ENCODE measurements around the gene FYB1.
"Not testable (repeated sequence)": the region's sequence is repeated elsewhere in the genome, so short reads cannot be mapped to it uniquely, and the experiment has no call there.

The FYB1 gene

DNA sequence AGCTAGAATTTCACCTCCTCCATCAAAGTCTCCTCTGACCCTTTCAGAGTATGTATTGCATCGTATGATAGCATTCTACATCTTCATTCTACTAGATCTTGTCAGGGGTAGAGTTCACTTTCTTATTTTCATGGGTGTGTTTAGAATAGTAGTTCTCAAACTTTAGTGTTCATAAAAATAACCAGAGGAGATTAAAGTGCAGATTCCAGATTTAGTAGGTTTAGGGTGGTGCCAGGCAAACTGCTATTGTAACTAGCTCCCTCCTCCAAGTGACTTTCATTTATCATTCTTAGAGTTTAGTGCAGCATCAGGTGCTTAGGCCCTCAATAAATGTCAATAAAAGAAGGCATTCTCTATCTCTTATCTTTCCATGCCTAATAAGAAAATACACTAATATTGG is 7.2 kb upstream of the FYB1 start:
- DNase-seq (ENCODE audit: low spot score): no peak

- DNase-seq (ENCODE audit: low spot score): no peak
These were observed 6.7 kb upstream of the FYB1 start for GRCh38 chr5:39226100-39226451.

DNA sequence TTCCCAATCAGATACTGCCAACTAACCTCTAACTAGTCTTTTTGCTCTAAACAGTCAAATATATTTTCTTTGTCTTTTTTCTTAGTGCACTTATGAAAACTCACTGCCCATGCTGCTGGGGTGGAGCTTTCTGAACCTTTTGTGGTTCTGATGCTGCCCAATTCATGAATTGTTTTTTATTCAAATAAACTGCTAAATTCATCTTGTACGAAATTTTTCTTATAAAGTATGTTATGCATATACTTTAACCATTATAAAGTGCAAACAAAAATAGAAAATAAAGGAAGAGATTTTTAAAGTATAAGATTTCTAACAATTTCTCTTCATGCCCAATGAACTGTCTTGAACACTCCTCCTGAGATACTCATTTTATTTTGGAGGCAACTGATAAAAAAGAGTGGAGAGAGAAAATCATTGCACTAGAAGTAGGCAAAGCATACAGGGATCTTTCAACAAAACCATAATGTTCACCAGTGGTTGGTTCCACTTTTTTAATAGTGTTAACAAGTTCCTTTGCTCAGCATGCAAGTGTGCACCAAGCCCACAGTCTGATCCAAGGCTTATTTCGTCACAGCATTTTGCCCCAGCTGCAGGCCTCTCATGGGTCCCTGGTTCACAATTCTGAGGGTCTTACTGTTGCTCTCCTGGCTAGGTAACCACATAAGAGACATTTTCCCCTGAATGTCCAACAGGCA is 6.2 kb upstream of the FYB1 start:
- no peak for DNase-seq (ENCODE audit: low spot score)

- DNase-seq (ENCODE audit: low spot score): no peak
These were observed 4.9 kb upstream of the FYB1 start for GRCh38 chr5:39224196-39224761.

GRCh38 chr5:39223565-39224156 is 4.3 kb upstream of the FYB1 start:
- DNase-seq (ENCODE audit: low spot score): no peak

- DNase-seq (ENCODE audit: low spot score): not testable (repeated sequence)
These were observed 2.3 kb upstream of the FYB1 start for GRCh38 chr5:39221671-39222070.

GRCh38 chr5:39220280-39221030 is 1.1 kb upstream of the FYB1 start:
- DNase-seq (ENCODE audit: low spot score): no peak

- no peak for DNase-seq (ENCODE audit: low spot score)
These were observed 621 bp downstream of the FYB1 start for GRCh38 chr5:39218482-39219402.

DNA sequence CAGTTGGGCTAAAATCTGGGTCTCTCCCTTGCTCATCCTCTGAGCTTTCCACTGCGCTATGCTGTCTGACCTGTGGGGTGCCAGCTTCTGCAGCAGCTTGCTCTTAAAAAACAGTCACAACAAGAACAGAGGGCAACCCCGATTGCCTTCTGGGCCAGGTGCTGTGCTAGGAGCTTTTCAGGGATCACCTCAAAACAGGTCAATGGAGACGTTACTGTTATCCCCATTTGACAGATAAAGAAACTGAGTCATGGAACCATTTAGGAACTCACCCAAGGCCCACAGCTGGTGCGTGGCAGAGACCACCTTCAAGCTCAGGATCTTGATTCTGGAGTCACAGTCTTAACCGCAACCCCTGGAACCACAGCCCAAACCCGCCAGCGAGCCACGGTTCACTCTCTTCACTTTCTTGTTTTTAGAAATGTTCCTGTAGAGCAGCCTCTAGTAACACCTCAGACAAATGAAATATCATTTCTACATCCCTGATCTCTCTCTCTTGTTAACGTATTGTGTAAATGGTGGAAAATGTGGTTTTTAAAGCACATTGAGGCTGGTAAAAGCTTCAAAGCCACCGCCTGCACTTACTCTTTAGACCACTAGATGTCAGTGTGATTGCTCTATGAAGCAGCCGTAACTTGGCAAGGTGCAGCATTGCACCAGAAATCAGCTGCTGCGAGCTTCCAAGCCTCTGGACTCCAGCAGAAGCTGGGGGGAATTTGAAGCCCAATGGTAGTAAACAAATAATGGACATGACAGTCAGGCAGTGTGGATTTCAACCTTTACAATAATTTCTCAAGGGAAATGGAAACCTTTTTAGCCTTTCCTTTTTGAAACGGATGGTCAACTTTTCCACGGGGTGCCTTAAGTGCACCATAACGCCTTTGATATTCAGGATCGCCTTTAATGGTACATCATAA is 1.7 kb downstream of the FYB1 start:
- DNase-seq (ENCODE audit: low spot score): peak; percentile 89

GRCh38 chr5:39216631-39217030 is 2.7 kb downstream of the FYB1 start:
- DNase-seq (ENCODE audit: low spot score): no peak

DNA sequence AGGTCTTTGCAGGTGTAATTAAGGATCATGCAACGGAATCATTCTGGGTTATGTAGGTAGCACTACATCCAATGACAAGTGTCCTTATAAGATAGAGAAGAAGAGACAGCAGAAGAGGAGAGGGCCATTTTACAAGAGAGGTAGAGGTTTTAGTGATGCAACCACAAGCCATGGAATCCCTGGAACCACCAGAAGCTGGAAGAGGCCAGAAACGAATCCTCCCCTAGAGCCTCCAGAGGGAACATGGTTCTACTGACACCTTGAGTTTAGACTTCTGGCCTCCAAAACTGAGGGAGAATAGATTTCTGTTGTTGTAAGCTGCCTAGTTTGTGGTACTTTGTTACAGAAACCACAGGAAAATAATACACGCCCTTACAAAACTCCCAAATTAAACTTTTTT is 3.5 kb downstream of the FYB1 start:
- DNase-seq (ENCODE audit: low spot score): no peak

DNA sequence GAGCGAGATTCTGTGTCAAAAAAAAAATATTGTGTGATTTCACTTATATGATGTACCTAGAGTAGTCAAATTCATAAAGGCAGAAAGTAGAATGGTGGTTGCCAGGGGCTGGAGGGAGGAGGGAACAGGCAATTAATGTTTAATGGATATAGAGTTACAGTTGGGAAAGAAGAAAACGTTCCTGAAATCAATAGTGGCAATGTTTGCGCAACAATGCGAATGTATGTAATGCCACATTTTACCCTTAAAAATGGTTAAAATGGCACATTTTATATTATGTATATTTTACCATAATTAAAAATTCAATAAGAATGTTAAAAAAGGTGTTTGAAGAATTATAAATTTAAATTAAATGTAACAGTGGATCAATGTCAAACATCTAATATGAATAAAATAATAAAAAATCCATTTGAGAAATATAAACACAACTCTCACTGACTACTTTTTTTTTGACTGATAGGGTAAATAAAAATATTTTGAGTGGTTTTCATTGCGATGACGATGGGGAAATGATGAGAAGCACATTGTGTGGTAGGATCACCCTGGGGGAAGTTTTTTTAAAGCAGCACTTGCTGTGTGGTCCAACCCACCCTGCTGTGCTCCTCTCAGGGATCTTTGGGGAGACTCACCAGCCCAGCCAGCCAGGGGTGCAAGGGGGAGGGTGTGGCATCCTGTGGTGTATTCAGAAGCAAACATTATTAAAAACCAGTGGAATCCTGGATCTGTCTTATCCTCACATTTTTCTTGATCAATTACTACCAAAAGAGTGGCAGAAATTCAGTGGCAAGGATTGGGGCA is 4.3 kb downstream of the FYB1 start:
- DNase-seq (ENCODE audit: low spot score): peak; percentile 65

GRCh38 chr5:39213447-39214207 is 5.7 kb downstream of the FYB1 start:
- no peak for DNase-seq (ENCODE audit: low spot score)

DNA sequence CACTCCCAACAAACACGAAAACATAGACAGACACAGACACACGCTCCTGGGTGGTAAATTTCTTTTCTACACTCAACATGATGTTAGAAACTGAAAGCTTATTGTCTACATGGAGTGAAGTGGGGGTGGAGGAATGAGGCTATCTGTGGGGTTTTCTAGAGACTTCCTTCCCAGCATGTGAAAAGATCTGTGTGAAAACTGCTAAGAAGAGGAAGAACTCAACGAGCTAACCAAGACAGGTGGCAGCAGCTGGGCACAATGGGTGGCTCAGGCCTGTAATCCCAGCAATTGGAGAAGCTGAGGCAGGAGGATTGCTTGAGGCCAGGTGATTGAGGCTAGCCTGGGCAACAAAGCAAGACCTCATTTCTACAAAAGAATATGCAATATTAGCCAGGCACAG is 7.6 kb downstream of the FYB1 start:
- peak; percentile 53 for DNase-seq (ENCODE audit: low spot score)

GRCh38 chr5:39209924-39210323 is 9.4 kb downstream of the FYB1 start:
- peak; percentile 84 for DNase-seq (ENCODE audit: low spot score)

DNA sequence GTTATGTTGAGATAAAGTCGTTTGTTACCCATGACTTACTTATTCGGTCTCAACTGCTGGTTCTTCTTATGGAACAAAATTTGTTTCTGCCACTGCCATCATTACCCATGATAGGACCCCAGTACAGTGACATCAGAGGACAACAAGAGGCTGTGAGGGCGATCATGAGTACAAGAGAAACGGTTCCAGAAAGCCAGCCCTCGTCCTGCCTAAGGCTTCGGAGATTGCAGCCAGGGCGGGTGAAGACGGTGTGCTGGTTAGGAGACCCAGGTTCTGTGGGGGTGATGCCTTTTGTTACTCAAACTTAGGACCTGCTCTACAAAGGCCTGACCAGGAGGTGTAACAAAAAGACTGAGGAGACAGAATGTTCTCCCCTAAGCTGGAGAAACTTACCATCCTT is 10.9 kb downstream of the FYB1 start:
- no peak for DNase-seq (ENCODE audit: low spot score)

GRCh38 chr5:39207345-39208045 is 11.9 kb downstream of the FYB1 start:
- no peak for DNase-seq (ENCODE audit: low spot score)

DNA sequence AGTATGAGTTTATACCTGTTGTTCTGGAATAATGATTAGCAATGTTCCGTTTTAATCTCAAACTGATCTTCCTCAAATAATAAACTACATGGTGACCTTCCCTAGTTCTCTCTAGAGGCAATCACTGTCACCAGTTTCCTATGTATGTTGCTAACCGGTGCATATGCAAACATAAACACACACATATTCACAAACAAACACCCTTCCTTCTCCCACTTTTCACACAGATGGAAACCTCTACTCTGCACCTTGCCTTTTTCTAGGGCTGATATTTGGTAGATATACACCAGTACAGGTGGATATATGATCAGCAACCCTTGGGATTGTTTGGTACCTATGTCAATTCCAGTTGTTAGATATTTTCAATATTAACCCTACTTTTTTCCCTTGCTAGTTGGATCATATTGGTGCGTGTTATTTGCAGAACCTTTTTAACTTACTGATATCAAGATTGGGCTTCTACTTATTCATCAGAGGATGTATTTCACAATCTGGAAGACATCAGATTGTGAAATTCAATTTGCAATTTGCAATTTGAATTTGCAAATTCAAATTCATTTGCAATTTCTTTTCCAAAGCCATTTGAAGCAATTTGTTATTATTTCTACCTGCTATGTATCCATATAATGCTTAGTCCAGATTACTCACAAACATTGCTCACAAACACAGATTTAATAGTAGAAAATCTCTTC is 12.6 kb downstream of the FYB1 start:
- no peak for DNase-seq (ENCODE audit: low spot score)
